GM20431 (cell line): ENCODE measurements around the gene ZBTB14.

Source experiments
- in situ Hi-C: fragments of 300-500 bp; cut with MseI, MboI; formaldehyde crosslinking; loops from one replicate; pipeline ENCODE4 v1.15.0; 2020; ENCODE audit warnings: low sequenced_read_pairs; ENCODE audit not compliant: unreplicated experiment

ZBTB14 gene

DNA sequence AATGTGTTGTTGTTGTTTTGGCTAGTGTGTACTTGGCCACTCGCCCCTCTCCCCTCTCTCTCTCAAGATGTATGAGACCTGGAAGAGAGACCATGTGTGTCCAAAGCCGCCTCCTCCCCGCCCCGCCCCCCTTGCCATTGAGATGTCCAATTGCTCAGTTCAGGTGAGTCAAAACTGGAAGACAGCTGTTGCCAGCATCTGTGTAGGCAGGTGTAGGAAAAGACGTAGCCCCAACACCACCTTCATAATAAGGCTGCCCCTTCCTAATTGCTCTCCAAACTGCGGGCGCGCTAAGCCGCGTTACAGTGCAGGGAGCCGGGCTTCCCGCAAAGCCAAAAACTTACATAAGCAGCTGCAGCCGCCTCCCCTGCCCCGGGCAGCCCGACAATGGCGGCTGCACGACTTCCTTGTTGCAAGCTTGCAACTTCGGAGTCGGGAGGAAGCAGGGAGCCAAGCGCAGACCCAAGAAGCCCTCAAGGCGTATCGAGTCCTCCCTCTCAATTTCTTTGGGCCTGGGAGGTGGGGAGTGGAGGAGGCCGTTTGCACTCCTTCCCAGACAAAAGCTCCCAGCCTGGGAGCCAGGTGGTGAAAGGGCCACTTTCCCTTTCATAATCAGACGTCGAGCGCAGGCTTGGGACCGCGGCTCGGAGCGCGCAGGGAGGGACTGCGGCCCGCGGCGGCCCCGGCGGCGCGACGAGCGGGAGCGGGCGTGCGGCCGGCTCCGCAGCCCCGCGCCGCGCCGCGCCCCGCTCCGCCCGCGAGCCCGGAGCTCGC, 882 bp downstream of the ZBTB14 start:
- in situ Hi-C loops = no loop called here

DNA sequence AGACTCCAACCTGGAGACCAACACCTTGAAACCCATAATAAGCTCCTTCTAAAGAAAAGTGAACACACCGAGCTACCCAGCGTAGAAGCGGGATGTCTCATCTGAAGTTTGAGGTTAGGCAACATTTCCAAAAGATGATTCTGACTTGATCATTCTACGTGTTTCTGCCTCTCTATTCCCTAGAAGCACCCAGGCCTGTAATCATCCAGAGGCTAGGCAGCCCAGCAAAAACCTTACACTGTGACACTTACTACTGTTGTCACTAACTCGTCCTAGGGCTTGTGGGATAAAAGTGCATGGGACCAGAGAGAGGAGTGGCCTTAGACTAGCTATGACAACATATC, 1.4 kb downstream of the ZBTB14 start:
- in situ Hi-C loops = no loop called here

DNA sequence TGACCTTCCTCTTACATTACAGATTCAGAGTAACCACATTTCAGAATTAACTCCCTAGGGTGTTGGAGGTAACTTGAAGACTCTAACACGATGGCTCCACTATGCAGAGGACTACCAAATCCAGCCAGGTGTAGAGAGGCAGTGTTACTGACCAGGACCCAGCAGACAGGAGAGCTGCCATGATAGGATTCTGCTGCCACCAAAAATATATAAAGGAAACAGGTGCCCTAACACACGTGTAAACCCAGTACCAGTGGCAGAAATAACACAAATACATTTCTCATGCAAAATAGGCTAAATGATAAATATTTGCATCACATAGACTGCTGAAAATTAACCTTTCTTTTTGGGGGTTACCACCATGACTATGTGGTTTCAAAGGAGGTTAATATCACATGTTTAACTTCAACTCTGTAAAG, 7.0 kb downstream of the ZBTB14 start:
- in situ Hi-C loops = no loop called here

DNA sequence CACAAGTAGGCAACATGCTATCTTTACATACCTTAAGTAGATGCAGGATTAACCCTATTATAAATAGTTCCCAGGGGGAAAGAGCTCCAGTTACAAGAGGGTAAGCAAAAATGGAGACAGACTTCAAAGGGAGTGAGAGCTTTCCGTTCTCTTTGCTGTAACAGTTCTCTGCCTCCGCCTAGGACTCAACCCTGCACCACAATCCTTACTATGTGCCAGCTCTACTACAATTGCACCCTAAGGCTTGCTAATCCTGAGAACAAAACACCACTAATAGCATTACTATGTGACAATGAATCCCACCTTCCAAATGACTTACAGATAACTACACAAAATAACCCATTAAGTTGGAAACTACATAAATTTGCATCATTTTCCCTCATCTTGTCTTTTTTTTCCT, 7.7 kb downstream of the ZBTB14 start:
- in situ Hi-C loops = no loop called here

DNA sequence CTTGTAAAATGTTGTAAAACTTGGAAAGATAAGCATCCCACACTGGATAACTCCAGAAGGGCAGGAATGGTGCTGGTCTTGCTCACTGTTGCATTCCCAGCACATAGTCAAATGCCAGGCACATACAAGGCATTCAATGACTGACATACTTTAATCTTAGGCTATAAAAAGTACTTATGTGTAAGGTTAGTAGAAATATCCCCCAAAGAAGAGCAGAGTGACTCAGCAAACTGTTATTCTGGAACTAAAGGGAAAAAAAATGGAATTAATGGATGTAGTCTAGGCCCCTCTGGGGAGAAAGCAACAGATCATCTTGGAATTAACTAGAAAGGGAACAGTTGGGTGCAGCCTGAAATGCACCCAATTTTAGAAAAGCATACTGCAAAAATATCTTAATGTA, 9.0 kb downstream of the ZBTB14 start:
- in situ Hi-C loops = no loop called here

DNA sequence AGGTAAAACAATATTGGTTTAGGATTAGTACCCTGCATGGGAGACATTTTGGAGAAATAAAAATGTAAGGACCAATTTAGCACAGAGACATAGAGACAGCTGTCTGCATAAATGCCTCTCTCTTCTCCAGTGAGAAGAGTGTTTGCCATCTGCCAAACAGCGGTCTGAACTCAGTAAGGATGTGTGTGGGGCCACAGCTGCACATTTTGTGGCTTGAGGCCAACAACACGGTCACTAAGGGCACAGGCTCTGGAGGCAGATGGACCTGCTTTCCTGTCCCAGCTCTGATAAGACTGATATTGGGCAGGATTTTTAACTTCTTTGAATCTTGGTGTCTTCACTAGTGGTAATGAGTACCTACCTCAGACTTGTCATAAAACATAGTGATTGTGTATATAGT, 10.2 kb downstream of the ZBTB14 start:
- in situ Hi-C loops = no loop called here

DNA sequence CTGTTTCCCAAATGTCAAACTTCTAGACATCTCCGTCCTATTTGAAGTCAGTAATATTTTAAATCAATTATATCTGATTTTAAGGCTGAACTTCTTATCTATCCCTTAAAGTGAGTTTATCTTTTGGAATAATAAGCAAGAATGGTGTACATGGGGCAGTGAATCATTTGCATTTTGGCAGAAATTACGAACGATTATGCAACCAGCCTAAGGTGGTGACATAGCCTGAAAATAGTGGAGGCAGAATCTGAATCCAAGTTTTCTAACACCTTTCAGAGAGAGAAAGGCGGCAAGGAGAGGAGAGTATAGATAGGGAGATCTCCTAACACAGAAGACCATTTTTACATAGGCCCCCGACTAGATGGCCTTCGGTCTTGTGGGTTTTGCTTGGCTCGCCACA, 10.7 kb downstream of the ZBTB14 start:
- in situ Hi-C loops = no loop called here

DNA sequence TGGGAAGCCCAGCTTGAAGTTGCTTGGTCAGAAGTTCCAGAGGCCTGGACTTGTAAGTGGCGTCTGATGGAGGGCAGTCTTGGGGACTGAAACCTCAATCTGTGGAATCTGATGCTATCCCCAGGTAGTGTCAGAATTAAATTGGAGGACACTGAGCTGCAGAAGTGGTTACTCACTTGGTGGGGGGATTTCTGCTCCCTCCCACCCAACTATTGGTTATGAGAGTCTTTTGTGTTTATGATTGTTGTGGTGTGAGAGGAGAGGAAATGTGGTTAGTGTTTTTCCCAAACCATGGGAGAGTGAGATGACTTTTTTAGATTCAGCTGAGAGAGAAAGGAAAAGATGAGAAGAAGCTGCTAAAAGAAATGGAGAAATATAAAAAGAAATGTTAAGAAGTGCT, 12.8 kb downstream of the ZBTB14 start:
- in situ Hi-C loops = no loop called here

DNA sequence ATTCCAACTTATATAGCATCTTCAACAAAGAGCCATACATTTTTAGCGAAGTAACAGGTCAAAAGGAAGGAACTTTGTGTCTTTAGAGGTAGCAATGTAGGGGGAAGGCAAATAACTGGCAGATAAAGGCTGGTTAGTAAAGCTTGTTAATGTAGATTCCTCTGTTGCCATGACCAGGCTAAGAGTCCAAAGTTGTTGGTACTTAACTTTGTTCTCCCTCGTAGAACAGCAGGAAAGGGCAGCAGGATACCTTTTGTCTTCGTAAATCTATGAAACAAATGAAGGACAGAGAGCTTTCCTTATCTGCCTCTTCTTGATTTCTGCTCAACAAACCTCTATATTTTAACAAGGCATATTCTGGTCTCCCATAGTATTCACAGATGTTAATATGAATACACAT, 18.6 kb downstream of the ZBTB14 start:
- in situ Hi-C loops = no loop called here

DNA sequence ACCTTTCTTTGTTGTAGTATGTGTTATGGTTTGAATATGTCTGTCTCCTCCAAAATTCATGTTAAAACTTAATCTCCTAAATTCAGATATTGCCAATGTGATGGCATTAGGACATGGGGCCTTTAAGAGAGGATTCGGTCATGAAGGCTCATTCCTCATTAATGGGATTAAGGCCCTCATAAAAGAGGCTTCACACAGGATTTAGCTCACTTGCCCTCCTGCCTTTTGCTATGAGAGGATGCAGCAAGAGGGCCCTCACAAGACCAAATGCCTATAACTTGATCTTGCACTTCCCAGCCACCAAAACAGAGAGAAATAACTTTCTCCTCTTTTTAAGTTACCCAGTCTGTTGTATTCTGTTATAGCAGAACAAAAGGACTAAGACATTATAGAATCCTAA, 19.7 kb downstream of the ZBTB14 start:
- in situ Hi-C loops = no loop called here

DNA sequence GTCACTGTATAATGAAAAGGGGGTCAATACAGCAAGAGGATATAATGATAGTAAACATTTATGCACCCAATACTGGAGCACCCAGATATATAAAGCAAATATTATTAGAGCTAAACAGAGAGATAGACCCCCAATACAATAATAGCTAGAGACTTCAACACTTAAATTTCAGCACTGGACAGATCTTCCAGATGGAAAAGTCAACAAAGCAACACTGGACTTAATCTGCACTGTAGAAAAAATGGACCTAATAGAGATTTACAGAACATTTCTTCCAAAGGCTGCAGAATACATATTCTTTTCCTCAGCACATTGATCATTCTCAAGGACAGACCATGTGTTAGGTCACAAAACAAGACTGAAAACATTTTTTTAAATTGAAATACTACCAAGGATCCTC, 26.7 kb downstream of the ZBTB14 start:
- in situ Hi-C loops = no loop called here

DNA sequence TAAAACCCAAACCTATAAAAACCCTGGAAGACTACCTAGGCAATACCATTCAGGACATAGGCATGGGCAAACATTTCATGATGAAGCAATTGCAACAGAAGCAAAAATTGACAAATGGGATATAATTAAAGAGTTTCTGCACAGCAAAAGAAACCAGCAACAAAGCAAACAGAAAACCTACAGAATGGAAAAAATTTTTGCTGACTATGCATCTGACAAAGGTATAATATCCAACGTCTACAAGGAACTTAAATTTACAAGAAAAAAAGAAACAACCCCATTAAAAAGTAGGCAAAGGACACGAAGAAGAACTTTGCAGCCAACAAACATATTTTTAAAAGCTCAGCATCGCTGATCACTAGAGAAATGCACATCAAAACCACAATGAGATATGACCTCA, 28.8 kb downstream of the ZBTB14 start:
- in situ Hi-C loops = no loop called here

DNA sequence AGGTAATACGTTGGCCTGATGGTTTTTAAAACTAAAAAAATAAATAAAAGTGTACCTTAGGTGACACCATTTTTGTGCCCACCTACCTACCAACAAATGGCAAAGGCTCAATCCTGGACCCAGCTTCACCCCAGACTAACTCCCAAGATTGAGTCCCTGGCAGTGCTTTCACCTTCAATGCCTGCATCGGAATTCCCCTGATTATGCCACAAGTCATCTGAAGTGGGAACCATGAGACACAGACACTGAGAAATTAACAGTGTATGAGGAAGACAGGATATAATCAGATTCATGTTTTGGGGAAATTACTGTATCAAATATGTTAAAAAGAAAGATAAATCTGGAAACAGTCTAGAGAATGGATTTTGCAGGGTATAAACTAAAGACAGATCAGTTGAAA, 41.6 kb downstream of the ZBTB14 start:
- in situ Hi-C loops = no loop called here

DNA sequence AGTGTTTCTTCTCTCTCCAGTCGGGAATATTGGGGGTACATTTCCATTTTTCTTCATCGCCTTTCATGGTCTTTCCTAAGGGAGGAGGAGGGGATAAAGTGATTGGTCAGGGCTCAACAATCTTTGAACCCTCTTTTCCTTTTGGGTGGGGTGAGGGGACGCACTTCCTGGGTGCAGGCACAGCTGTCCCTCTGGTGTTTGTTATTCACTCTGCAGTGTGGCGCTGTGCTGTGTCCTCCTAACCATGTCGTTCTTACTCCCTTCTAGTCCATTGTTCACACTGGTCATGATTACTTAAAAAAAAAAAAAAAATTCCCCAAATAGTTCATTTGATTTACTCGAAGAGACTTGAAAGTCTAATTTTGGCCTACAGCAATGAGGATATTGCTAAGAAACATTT, 44.4 kb downstream of the ZBTB14 start:
- in situ Hi-C loops = no loop called here

DNA sequence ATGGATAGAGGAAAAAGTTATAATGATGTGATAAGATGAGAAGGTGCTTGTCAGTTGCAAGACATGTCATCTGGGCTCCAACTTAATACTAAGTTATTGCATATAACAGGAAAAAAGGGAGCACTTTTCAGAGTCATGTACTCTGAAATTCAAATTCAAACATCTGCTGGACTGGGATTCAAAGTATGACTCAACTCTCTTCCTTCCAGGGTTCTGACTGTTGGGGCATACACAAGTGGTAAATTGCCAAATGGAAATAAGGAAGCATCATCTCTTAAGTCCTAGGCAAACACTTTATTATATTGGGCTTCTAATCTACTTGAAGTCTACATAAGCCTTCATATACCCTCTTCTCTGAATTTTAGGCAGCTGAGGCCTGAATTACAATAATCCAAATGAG, 44.9 kb downstream of the ZBTB14 start:
- in situ Hi-C loops = no loop called here

DNA sequence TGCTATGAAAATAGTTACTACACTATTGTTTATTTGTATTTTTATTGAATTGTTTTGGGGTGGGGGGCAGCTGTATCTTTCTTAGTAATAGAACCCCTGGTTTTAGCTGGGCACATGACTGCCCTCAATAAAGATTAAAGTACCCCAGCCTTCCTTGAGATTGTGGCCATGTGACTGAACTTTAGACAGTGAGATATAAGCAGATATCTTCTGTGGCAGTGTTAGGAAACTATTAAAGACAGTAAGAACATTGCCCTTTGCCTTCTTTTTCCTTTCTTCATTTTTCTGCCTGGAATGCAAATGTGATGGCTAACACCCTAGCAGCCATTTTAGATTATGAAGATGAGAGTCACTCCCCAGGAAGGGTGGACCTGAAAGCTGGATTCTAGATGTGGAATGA, 50.6 kb downstream of the ZBTB14 start:
- in situ Hi-C loops = no loop called here

DNA sequence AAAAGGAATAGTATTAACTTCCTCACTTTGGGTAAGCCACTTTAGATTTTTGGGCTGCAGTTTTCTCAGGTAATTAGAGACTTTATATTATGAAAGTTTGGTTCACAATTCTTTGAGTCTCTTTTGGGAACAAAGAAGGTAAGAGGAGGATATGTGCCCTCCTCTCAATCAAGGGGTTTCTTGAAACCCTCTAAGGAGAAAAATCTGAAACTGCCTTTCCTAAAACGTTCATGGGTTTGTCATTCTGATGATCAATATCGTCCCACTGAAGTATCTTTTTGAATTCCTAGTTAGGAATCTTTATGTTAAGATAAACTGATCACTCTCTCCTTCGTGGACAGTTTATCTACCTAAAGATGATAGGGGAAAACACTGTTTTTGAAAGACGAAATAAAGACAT, 56.1 kb downstream of the ZBTB14 start:
- in situ Hi-C loops = no loop called here
